NCI-H2107 treated with DMSO at 0.1 percent for 48 hours (cell line): ENCODE data around the gene MYL4.
"Not testable (repeated sequence)": the region's sequence is repeated elsewhere in the genome, so short reads cannot be mapped to it uniquely, and the experiment has no call there.

Experiments used
- DNase-seq: peaks from one replicate; lab custom pipeline; 2025; ENCODE audit not compliant: unreplicated experiment; lab: John Stamatoyannopoulos, UW

Gene MYL4

DNA sequence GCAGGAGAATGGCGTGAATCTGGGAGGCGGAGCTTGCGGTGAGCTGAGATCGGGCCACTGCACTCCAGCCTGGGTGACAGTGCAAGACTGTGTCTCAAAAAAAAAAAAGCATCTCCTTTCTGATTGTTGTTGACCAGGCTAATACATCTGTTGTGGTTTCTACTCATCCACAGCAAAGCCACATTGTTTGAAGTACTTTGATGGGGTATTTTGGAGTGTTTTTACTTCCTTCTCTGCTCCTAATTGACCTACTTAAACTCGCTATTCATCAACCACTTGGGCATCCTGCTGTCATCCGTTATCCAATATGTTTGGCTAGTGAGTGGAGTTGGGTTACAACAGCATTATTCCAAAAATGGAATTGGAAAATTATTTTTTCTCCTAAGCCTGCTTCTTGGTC, 16.6 kb upstream of the MYL4 start:
- peak; percentile 96 for DNase-seq

DNA sequence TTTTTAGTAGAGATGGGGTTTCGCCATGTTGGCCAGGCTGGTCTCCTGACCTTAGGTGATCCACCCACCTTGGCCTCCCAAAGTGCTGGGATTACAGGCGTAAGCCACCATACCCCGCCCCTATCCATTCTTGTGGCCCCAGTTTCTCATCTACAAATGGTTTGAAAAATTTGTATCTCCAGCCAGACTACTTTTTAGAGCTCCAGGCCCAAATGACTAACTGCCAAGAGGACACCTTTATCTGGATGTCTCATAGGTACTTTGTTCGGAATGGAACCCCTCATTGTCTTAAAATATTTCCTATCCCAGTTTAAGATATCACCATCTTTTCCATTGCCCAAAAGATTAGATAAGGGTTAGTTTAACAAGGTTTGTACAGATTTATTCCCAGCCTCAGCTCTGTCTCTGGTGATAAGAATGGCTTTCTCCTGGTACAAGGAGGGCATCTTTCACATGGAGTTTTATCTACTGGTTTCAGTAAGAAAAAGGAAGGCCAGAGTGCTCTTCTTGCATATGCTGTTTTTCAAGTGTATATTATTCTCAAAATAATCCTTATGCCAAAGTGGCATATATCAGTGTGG, 15.1 kb upstream of the MYL4 start:
- no peak for DNase-seq

DNA sequence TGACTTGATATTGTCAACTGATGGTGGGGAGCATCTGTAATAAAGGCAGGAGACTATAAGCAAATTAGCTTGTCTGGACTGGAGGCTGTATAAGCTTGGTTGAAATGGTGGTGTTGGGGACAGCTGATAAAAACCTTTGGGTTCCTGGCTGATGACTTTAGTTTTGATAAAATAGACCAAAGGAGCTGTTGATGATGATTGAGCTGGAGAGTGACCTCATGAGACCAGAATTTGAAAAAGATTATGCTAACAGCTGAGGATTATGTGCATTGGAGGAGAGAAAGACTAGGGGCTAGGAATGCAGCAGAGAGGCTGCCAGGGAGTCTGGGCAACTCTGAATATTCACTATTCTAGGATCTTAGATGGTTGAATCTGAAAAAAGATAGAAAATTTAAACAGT, 11.3 kb upstream of the MYL4 start:
- no peak for DNase-seq

DNA sequence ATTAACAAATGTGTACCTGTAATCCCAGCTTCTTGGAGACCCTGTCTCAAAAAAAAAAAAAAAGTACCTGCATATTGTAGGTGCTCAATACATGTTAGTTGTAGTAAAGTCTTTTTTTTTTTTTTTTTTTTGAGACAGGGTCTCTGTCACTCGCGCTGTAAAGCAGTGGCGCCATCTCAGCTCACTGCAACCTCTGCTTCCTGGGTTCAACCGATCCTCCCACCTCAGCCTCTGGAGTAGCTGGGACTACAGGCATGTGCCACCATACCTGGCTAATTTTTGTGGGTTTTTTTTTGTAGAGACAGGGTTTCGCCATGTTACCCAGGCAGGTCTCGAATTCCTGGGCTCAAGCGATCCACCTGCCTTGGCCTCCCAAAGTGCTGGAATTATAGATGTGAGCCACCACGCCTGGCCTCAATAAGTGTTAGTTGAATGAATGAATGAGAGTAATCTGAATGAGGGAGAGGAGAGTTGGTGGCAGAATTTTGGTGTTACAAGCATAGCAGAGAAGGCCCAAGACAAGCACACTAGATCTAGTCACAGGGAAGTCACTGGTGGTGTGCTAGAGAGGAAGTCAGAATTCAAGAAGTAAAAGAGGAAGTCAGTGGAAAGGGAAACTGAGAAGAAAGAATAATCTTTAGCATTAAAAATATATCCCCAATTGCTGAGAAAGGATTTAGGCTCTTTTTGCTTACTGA, 9.4 kb upstream of the MYL4 start:
- no peak for DNase-seq

DNA sequence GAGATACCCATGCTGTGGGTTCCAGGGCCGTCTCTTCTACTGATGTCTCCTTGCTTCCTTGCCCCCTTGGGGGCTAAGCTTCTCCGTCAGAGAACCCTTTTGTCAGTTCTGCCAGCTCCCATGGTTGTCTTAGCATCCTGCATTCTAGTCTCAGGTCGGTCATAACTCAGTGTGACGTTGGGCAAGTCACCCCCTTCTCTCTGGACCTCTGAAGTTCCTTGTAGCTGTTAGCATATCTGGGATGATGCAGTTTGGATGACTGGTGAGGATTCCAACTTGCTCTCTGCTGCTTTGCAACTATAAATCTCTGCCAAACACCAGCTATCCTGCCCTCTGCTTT, 8.9 kb upstream of the MYL4 start:
- no peak for DNase-seq

DNA sequence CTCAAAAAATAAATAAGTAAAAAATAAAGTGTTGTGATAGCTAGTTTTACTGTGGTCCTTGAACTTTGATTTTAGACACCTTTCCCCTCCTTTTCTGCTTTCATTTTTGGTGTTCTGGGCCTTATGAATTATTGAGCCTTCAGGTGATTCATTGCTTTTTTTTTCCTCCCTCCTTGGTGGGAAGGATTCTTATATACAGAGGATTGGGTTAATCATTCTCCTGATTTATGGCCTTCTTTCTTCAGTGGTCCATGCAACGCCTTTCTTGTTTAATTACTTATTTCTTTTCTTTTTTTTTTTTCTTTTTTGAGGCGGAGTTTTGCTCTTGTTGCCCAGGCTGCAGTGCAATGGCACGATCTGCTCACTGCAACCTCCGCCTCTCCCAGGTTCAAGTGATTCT, 8.0 kb upstream of the MYL4 start:
- no peak for DNase-seq

DNA sequence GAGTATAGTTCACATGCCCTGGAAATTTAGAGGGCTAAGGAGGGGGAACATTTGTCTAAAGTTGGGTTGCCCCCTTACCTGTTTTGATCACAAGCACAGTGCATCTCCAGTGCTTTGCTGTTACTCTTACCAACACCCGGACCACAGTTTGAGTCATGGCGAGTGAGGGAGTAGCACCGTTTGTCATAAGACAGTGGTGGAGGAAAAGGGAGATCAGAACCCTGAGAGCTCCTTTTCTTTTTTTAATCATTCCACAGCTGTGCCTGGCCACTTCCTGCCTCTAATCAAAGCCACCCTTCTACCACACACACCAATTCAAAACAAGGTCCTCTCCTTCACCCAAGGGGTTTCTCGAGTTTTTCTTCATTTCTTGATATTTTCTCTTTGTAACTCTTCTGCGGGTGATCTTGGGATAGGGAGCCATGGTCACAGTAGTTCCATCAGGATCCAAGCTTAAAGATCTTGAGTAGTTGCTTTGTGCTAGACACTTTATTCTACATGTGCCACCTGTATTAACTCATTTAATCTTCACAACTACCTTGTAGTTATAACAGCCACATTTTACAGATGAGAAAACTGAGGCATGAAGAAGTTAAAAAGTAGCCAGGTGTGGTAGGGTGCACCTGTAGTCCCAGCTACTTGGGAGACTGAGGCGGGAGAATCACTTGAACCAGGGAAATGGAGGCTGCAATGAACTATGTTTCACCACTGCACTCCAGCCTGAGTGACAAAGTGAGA, 5.0 kb upstream of the MYL4 start:
- no peak for DNase-seq

DNA sequence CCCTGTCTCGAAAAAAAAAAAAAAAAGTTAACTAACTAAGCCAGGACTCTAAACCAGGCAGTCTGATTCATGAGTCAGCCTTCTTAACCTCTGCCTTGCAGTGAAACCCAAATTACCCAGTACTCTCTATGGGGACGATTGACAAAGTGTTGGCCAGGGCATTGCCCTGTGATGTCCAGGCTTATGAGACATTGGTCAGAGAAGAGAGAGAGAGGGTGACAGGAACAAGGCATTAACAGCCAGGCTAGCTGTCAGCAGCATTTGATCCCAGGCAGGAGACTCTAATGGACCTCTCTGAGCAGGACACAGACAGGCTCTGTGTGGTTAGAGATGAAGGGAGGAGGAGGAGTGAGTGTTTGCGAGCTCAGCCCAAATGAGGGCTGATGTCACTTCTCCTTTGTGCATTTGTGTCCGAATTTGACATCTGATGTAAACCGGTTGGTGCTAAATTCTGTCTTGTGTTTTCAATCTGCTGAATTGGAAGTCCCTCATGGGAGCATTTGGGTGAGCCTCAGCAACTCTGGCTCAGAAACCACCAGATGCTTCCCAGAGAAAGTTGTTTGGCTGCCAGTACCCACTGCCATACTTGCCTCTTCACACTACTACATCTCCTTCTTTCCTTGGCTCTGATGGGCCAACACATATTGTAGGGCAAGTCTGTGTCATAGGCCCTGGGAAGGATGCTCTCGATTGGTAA, 4.3 kb upstream of the MYL4 start:
- no peak for DNase-seq

DNA sequence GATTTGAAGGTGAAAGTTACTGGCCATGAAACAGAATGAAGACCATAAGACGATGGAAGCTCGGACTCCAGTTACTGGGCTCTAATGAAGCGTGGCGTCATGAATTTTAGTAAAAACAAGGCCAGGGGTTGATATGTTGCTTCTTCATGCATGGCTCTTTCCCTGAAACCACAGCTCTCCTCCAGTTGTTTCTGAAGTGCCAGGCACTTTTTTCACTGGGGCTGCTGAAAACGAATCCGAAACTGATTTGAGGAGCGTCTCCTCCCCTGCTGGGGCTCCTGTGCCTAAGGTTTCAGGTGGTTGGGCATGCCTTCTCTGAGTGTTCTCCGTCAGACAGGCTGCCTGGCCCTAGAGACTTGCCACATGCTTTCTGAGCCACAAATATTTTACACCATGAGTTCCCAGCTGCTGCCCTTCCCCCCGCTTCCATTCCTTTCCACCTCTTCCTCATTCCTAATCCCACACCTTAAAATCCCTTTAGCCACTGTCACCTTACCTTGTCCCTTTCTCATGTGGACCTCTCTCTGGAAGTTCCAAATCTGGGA, 3.7 kb upstream of the MYL4 start:
- DNase-seq = peak; percentile 96

DNA sequence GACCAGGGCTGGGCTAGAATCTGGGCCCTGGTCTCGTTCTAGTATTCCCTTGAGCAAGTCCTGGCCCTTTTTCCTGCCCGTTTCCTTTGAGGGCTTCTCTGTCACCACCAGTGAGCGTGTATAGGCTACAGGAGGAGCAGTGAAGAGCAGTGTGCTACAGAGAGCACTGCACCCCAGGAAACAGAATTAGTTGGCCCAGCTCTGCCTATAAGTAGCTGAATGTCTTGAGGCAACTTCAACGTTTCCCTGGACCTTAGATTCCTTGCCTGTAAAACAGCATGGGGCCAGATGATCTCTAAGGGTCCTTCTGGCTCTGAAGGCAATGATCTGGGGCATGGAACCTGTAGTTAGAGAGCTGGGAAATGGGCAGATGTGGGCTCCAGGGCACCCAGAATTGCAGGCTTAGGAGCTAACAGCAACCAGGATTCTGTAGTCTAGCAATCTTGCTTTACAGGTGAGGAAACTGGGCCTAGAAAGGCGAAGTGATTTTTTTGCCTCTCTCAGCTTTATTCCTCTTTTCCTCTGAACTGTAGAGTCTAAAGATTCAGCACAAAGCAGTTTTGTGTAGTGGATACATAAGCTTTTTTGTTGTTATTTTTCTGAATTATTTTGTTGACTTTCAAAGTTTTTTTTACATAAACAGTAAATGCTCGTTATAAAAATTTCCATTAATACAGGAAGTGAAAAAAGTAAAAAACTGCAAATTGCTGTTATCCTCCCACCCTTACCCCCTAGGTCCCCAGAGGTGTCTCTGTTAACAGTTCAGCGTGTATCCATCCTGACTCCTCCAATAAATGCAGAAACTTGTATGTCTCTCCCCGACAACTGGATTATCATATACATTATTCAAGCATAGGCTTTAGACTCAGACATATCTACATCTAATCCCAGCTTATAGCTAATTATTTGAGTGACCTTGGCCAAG, 1.7 kb upstream of the MYL4 start:
- DNase-seq = no peak

DNA sequence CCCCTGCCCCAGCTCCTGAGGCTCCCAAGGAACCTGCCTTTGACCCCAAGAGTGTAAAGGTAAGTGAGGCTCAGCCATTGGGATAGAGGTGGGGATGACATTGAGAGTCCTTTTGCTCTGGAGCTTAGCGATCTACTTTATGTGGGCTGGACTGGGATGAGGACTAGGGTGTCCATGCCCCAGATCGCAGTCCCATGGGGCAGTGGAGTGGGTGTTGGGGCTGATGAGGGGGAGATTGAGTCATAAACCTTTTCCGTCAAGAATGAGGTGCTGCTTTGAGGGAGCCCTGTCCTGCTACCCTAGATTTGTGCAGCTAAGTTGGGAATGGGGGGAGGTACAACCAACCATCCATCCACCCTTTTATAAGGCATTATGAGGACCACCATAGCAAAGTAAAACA, 351 bp downstream of the MYL4 start:
- DNase-seq = no peak

DNA sequence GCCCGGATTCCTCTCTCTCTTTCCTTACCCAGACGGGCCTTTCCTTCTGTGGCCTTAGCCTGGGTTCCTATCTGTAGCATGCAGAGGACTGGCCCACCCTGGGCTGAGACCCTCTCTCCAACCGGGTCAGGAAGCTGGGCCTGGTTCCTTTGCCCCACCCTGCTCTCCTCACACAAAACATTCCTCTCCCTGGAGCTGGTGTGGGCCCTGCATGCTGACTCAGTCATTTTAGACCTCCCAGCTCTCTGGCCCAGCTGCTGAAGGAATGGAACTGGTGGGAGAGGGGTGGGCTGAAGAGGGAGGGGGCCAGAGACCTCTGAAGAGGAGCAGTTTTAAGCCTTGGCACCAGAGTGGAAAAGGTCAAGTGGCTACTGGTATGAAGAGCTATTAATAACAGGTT, 957 bp downstream of the MYL4 start:
- no peak for DNase-seq

DNA sequence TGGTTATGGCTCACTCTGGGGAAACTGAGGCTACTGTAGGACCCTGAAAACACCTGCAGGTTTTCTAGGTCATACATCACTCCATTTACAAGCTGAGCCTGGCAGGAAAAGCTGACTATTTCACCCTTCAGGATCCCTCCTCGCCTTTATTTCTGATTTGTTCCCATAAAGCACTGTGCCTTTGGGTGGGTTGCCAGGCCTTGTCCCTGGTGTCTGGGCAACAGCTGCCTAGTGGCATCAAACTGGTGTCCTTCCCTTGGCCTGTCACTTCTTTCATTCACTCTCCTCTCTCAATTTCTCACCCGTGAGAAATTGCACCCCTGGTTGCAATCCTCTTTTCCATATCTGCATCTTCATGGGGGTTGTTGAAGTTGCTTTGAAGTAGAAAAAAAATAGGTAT, 1.6 kb downstream of the MYL4 start:
- no peak for DNase-seq

DNA sequence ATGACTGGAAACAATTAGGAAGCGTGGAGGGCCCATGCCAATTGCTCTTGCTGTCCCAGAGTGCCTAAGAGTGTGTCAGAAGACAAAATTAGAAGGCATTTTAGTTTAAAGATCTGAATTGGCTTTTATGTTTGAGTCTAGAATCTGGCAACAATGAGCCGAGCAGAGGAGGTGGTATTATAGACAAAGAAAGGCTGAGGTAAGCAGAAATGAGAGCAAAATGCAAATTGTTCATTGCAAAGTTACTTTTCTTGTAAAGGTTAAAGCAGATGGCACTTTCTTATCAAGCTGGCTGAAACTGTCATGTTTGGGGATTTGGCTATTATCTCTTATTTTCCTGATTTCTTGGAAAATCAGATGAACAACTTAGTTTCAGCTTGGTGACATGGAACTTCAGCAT, 3.3 kb downstream of the MYL4 start:
- DNase-seq = no peak

DNA sequence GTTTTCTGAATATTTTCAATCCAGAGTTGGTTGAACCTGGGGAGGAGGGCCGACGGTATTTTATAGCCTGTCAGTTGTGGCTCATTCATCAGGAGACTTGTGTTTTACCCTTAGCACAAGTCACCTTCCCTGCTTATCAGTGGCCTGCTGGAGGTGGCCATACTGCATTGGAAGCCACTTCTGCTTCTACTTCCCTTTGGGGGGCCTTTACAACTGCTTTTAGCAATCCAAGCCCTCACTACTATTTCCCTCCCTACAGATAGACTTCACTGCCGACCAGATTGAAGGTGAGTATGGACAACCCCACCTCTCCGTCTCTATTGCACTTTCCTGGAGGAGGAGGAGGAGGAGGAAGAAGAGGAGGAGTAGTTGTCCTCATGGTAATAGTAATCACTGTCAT, 4.4 kb downstream of the MYL4 start:
- DNase-seq = no peak

DNA sequence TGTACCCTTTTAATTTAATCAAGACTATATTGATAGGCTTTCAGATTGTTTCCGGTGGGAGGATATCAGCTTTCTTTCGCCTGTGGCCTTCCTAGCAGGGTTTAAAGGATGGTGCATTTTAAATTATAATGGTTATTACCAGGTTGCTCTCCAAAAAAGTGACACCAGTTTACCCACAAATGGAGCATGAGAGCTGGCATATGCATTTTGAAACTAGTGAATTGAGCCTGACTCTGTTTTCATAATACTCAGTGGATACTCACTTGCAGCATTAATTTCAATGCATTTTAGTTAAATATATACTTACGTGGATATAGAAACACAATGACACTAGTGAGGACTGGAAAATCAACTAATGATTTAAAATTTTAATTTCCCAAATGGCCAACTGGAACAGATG, 5.8 kb downstream of the MYL4 start:
- no peak for DNase-seq

DNA sequence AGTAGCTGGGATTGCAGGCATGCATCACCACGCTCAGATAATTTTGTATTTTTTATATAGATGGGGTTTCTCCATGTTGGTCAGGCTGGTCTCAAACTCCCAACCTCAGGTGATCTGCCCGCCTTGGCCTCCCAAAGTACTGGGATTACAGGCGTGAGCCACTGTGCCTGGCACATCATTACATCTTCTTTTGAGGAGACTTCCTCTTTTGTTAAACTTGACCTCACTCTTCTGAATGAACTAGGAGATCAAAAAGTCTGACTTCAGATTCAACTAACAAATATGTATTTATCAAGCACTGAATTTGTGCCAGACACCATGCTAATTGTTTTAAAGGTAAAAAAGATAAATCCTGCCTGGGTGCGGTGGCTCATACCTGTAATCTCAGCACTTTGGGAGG, 7.7 kb downstream of the MYL4 start:
- DNase-seq = not testable (repeated sequence)

DNA sequence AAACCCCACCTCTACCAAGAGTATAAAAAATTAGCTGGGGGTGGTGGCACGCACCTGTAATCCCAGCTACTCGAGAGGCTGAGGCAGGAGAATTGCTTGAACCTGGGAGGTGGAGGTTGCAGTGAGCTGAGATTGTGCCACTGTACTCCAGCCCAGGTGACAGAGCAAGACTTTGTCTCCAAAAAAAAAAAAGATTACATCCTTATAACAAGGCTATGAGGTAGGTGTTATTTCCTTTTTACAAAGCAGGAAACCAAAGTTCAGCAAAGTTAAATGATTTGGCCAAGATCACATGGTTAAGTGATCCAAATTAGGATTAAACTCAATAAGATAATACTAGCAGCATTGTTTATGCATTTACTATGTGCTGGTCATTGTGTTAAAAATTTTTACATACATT, 8.1 kb downstream of the MYL4 start:
- not testable (repeated sequence) for DNase-seq

DNA sequence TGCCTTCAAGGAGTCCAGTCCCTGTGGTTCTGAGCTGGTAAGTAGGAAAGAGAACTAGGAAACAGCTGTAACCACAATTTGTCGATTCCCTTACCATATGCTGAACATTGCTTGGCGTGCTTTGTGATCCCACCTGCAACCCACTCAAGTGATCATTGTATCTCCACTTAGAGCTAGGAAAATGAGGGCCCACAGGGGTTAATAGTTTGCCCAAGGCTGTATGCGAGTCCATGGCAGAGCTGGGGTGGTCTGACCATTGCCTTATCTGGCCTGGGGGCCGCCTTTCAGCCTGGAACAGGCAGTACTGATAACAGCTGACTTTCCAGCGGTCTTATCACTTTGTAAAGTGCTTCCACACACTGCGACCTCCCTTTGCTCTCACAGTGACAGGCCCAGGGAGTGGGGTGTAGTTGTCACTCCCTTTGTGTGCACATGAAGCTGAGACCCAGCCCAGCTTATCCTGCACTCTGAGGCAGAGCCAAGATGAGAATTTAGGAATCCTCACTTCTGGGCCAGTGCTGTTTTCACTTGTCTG, 9.8 kb downstream of the MYL4 start:
- no peak for DNase-seq
